Parathyroid adenoma (tissue), 2 donors: ENCODE results near the gene EPC2.
"Not testable (repeated sequence)": the region's sequence is repeated elsewhere in the genome, so short reads cannot be mapped to it uniquely, and the experiment has no call there.

Source experiments
- H2AFZ ChIP-seq: fragments of 300-600 bp; sonication (generic); one replicate; pipeline ENCODE4 v1.7.0; 2017; ENCODE audit warnings: antibody characterized with exemption, mild to moderate bottlenecking
- H3K27ac ChIP-seq: fragments of 300-600 bp; sonication (generic); one replicate; pipeline ENCODE4 v1.7.0; 2017
- H3K27me3 ChIP-seq: fragments of 300-600 bp; sonication (generic); one replicate; pipeline ENCODE4 v1.7.0; 2017; ENCODE audit warnings: low read length; ENCODE audit not compliant: control insufficient read depth, insufficient read depth
- H3K36me3 ChIP-seq: fragments of 300-600 bp; sonication (generic); one replicate; pipeline ENCODE4 v1.7.0; 2017; ENCODE audit warnings: low read length; ENCODE audit not compliant: control insufficient read depth, insufficient read depth
- H3K4me1 ChIP-seq: fragments of 300-600 bp; sonication (generic); one replicate; pipeline ENCODE4 v1.7.0; 2017; ENCODE audit warnings: control low read depth
- H3K4me2 ChIP-seq: fragments of 300-600 bp; sonication (generic); one replicate; pipeline ENCODE4 v1.7.0; 2017; ENCODE audit warnings: low read length
- H3K4me3 ChIP-seq: fragments of 300-600 bp; sonication (generic); one replicate; pipeline ENCODE4 v1.7.0; 2017; ENCODE audit warnings: low read depth, low read length
- H3K79me2 ChIP-seq: fragments of 300-600 bp; sonication (generic); one replicate; pipeline ENCODE4 v1.7.0; 2017; ENCODE audit warnings: control low read depth
- H3K9ac ChIP-seq: fragments of 300-600 bp; sonication (generic); one replicate; pipeline ENCODE4 v1.7.0; 2017; ENCODE audit warnings: mild to moderate bottlenecking
- H3K9me3 ChIP-seq: fragments of 300-600 bp; sonication (generic); one replicate; pipeline ENCODE4 v1.7.0; 2017; ENCODE audit warnings: low read length; ENCODE audit not compliant: control insufficient read depth
- TF ChIP-seq, protein P1 (sequence below): fragments of 300-600 bp; sonication (generic); IDR thresholded peaks from one replicate; pipeline ENCODE4 v1.7.0; 2017; ENCODE audit warnings: antibody characterized with exemption, mild to moderate bottlenecking
- donor health status: primary hyperparathyroidism.

EPC2 gene

DNA sequence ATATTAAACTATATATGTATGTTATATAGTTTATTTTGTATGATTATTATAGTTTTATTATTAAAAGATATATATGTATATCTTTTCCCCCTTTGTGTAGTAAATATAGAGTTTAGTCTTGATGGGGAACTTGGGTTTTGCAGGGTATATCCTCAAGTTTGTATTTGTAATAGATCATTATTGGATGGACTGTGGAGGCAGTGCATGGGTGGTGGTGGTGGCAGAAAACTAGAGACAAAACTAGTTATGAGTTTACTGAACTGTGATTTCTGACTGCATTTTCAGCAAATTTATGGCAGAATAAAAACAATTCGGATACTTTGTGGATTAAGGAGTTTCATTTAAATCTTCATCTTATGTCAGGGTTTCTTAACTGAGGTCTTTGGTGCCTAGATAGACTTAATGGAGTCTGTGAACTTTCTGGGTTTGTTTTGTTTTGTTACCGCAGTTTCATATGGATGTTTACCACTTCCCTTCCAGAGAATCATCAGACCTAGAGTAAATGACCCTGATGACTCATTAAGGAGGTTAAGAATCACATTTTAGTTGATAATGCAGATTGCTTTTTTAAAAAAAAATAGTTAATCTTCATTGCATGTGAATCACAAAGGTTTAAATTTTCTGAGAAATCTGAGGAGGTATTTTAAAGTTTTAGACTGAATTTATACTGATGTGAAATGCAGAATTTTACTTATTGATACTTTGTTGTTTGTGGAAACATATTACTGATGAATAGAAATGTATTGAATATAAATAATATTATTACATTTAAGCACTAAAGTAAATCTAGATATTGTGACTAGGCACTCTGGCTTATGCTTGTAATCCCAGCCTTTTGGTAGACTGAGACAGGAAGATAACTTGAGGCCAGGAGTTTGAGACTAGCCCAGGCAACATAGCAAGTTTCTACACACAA, 14.5 kb downstream of the EPC2 start:
- H2AFZ ChIP-seq: no peak overlapping the region
- no peak overlapping the region for H3K4me2 ChIP-seq
- no peaks in the 10 kb centered on the region for H3K36me3 ChIP-seq
- TF ChIP-seq, protein P1, sequence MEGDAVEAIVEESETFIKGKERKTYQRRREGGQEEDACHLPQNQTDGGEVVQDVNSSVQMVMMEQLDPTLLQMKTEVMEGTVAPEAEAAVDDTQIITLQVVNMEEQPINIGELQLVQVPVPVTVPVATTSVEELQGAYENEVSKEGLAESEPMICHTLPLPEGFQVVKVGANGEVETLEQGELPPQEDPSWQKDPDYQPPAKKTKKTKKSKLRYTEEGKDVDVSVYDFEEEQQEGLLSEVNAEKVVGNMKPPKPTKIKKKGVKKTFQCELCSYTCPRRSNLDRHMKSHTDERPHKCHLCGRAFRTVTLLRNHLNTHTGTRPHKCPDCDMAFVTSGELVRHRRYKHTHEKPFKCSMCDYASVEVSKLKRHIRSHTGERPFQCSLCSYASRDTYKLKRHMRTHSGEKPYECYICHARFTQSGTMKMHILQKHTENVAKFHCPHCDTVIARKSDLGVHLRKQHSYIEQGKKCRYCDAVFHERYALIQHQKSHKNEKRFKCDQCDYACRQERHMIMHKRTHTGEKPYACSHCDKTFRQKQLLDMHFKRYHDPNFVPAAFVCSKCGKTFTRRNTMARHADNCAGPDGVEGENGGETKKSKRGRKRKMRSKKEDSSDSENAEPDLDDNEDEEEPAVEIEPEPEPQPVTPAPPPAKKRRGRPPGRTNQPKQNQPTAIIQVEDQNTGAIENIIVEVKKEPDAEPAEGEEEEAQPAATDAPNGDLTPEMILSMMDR: no peak
- peaks cover 41% of the 10 kb centered on the region for H3K79me2 ChIP-seq
- no peak overlapping the region for H3K9ac ChIP-seq
- no peak overlapping the region for H3K4me3 ChIP-seq
- H3K4me1 ChIP-seq: peaks cover 3% of the 10 kb centered on the region
- no peak overlapping the region for H3K27ac ChIP-seq
- no peaks in the 10 kb centered on the region for H3K9me3 ChIP-seq
- H3K27me3 ChIP-seq: no peaks in the 10 kb centered on the region

DNA sequence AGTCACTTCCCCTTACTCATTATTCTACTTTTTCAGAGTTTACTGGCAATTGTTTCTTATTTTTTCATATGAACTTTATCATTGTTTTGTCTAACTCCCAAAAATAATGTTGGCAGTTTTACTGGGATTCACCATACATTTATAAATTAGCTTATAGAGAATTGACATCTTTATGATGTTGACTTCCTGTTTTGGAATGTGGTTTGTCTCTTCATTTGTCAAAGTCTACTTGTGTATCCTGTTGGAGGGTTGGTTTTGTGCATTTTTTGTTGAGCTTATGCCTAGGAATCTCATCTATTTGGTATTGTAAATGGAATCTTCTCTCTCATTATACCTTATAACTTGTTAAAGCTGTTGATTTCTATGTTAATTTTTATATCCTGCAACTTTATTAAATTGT, 16.4 kb downstream of the EPC2 start:
- no peak overlapping the region for H3K4me2 ChIP-seq
- H3K4me1 ChIP-seq: peaks cover 3% of the 10 kb centered on the region
- H3K4me3 ChIP-seq: no peak overlapping the region
- peaks cover 38% of the 10 kb centered on the region for H3K79me2 ChIP-seq
- TF ChIP-seq, protein P1: no peak
- H3K36me3 ChIP-seq: no peaks in the 10 kb centered on the region
- H3K9me3 ChIP-seq: no peaks in the 10 kb centered on the region
- H3K9ac ChIP-seq: no peak overlapping the region
- no peak overlapping the region for H2AFZ ChIP-seq
- no peaks in the 10 kb centered on the region for H3K27me3 ChIP-seq
- H3K27ac ChIP-seq: no peak overlapping the region

DNA sequence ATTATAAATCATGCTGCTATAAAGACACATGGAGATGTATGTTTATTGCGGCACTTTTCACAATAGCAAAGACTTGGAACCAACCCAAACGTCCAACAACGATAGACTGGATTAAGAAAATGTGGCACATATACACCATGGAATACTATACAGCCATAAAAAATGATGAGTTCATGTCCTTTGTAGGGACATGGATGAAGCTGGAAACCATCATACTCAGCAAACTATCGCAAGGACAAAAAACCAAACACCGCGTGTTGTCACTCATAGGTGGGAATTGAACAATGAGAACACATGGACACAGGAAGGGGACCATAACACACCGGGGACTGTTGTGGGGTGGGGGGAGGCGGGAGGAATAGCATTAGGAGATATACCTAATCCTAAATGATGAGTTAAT, 17.8 kb downstream of the EPC2 start:
- H2AFZ ChIP-seq, H3K9ac ChIP-seq, H3K9me3 ChIP-seq, H3K4me2 ChIP-seq, H3K36me3 ChIP-seq, H3K27me3 ChIP-seq, H3K4me3 ChIP-seq, H3K27ac ChIP-seq: not testable (repeated sequence)
- Histone ChIP-seq H3K79me2 (peaks cover 32% of the 10 kb centered on the region), H3K4me1 (peaks cover 12% of the 10 kb centered on the region)

DNA sequence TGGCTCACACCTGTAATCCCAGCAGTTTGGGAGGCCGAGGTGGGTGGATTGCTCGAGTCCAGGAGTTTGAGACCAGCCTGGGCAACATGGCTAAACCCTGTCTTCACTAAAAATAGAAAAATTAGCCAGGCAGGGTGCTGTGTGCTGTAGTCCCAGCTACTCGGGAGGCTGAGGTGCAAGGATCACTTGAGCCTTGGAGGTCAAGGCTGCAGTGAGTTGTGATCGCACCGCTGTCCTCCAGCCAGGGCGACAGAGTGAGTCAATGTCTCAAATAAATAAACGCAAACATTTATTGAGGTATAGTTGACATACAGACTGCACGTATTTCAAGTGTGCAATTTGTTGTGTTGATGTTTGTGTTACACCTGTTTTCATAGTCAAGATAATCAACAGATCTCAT, 19.7 kb downstream of the EPC2 start:
- no peak overlapping the region for H3K27ac ChIP-seq
- no peaks in the 10 kb centered on the region for H3K27me3 ChIP-seq
- H3K9me3 ChIP-seq: no peaks in the 10 kb centered on the region
- H3K79me2 ChIP-seq: peaks cover 42% of the 10 kb centered on the region
- H2AFZ ChIP-seq: no peak overlapping the region
- H3K36me3 ChIP-seq: no peaks in the 10 kb centered on the region
- H3K4me1 ChIP-seq: peaks cover 10% of the 10 kb centered on the region
- no peak overlapping the region for H3K4me3 ChIP-seq
- TF ChIP-seq, protein P1: no peak
- no peak overlapping the region for H3K9ac ChIP-seq
- H3K4me2 ChIP-seq: no peak overlapping the region

DNA sequence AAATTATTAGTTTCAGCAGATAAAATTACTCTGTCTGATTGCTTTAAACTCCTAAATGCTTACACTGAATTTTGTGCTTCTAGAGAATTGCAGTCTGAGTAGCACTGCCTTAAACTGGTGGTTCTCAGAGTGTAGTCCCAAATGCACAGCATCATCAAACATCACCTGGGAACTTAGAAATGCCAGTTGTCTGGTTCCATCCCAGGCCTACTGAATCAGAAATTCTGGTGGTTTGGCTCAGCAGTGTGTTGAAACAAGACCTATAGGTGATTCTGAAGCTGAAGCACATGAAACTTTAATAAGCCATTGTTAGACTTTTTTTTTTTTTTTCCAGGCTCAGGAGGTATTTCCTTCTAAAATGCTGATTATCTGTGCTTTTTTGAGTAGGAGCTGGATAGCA, 22.0 kb downstream of the EPC2 start:
- TF ChIP-seq, protein P1: no peak
- no peak overlapping the region for H3K4me3 ChIP-seq
- H3K9me3 ChIP-seq: no peaks in the 10 kb centered on the region
- no peaks in the 10 kb centered on the region for H3K27me3 ChIP-seq
- H3K79me2 ChIP-seq: peaks cover 55% of the 10 kb centered on the region
- no peak overlapping the region for H2AFZ ChIP-seq
- H3K4me2 ChIP-seq: no peak overlapping the region
- no peak overlapping the region for H3K9ac ChIP-seq
- H3K36me3 ChIP-seq: no peaks in the 10 kb centered on the region
- peaks cover 10% of the 10 kb centered on the region for H3K4me1 ChIP-seq
- H3K27ac ChIP-seq: no peak overlapping the region
